C4-2B (cell line): ENCODE measurements around the gene POLR2J.

Experiments
- H3K27ac ChIP-seq: fragments of 450-650 bp; 2 replicates; pipeline ENCODE4 v1.5.1; 2017
- CTCF ChIP-seq: fragments of 450-650 bp; conservative IDR thresholded peaks from 2 replicates; pipeline ENCODE4 v1.5.1; 2017; ENCODE audit warnings: mild to moderate bottlenecking
- ZFX ChIP-seq: fragments of 450-650 bp; IDR thresholded peaks from 2 replicates; pipeline ENCODE4 v1.6.1; 2017

POLR2J gene

GRCh38 chr7:102449136-102449535 is 29.6 kb downstream of the POLR2J start:
- TF ChIP-seq ZFX (no peak), CTCF (no peak)
- no peak overlapping the region for H3K27ac ChIP-seq

GRCh38 chr7:102447311-102447710 is 31.4 kb downstream of the POLR2J start:
- TF ChIP-seq ZFX (no peak), CTCF (no peak)
- H3K27ac ChIP-seq, result no peak overlapping the region

- no peak overlapping the region for H3K27ac ChIP-seq
- no peak for TF ChIP-seq CTCF
- TF ChIP-seq ZFX, result no peak
These were observed 32.1 kb downstream of the POLR2J start for GRCh38 chr7:102446387-102447156.

- TF ChIP-seq CTCF, result no peak
- no peak for TF ChIP-seq ZFX
- no peak overlapping the region for H3K27ac ChIP-seq
These were observed 33.0 kb downstream of the POLR2J start for GRCh38 chr7:102445674-102446071.

GRCh38 chr7:102444961-102445673 is 33.6 kb downstream of the POLR2J start:
- no peak overlapping the region for H3K27ac ChIP-seq
- no peak for TF ChIP-seq ZFX

GRCh38 chr7:102439963-102440795 is 38.5 kb downstream of the POLR2J start:
- H3K27ac ChIP-seq, result peak overlapping the region; percentile 8; the same call in 1 of the 2 replicates
- TF ChIP-seq ZFX (no peak), CTCF (no peak)

- no peak overlapping the region for H3K27ac ChIP-seq
- TF ChIP-seq CTCF (no peak), ZFX (no peak)
These were observed 42.6 kb downstream of the POLR2J start for GRCh38 chr7:102436118-102436517.
